Adrenal gland (tissue), 5 donors: ENCODE data around the gene AFF1.

Experiments
- CTCF ChIP-seq, 6 experiments: fragments of 450-650 bp in 4 of 6; fragments of 200-600 bp in 2 of 6; sonication (generic) in 1 of 6; IDR thresholded peaks; 1 replicate in 5 of 6; 2 replicates in 1 of 6; pipeline versions ENCODE4 v1.5.1 to v1.8.0; 2016 to 2021; ENCODE audit warnings: antibody characterized with exemption in 6 of 6, mild to moderate bottlenecking in 2 of 6, moderate library complexity in 1 of 6
- POLR2A ChIP-seq, 2 donors: fragments of 450-650 bp; IDR thresholded peaks; one replicate each; pipeline ENCODE4 v1.6.1; 2017; ENCODE audit warnings: antibody characterized with exemption in 2 of 2, mild to moderate bottlenecking in 2 of 2, moderate library complexity in 1 of 2
- donor health status: DM: no; HTN: no; CAD: no.

GRCh38 chr4:87174672-87175071 is 239.9 kb downstream of the AFF1 start:
- TF ChIP-seq CTCF (IDR thresholded peaks at IDR 0.05) (no peak), POLR2A (IDR thresholded peaks at IDR 0.05) (no peak)
